Ishikawa (cell line): ENCODE measurements around the gene PKM.

Experiments used
- CREB1 ChIP-seq: IDR thresholded peaks from 2 replicates; pipeline ENCODE4 v1.6.1; 2012; ENCODE audit warnings: low read depth
- EGR1 ChIP-seq: IDR thresholded peaks from 2 replicates; pipeline ENCODE4 v1.6.1; 2012
- EP300 ChIP-seq: IDR thresholded peaks from 2 replicates; pipeline ENCODE4 v1.6.1; 2012; ENCODE audit warnings: borderline replicate concordance
- FOXM1 ChIP-seq: IDR thresholded peaks from 2 replicates; pipeline ENCODE4 v1.6.1; 2012; ENCODE audit warnings: low read depth, borderline replicate concordance
- NFIC ChIP-seq: IDR thresholded peaks from 2 replicates; pipeline ENCODE4 v1.6.1; 2012
- RAD21 ChIP-seq: IDR thresholded peaks from 2 replicates; pipeline ENCODE4 v1.6.1; 2012; ENCODE audit warnings: low read depth
- TAF1 ChIP-seq: IDR thresholded peaks from 2 replicates; pipeline ENCODE4 v1.6.1; 2012; ENCODE audit warnings: low read depth, mild to moderate bottlenecking
- TCF12 ChIP-seq: IDR thresholded peaks from 2 replicates; pipeline ENCODE4 v1.6.1; 2012; ENCODE audit warnings: low read depth
- YY1 ChIP-seq: IDR thresholded peaks from 2 replicates; pipeline ENCODE4 v1.6.1; 2012; ENCODE audit warnings: low read depth
- ZBTB7A ChIP-seq: IDR thresholded peaks from 2 replicates; pipeline ENCODE4 v1.6.1; 2012; ENCODE audit warnings: low read depth
- TF ChIP-seq, protein P1 (sequence below): IDR thresholded peaks from 2 replicates; pipeline ENCODE4 v1.6.1; 2012
- TF ChIP-seq, protein P2 (sequence below): IDR thresholded peaks from 2 replicates; pipeline ENCODE4 v1.6.1; 2012; ENCODE audit warnings: low read depth, mild to moderate bottlenecking

DNA sequence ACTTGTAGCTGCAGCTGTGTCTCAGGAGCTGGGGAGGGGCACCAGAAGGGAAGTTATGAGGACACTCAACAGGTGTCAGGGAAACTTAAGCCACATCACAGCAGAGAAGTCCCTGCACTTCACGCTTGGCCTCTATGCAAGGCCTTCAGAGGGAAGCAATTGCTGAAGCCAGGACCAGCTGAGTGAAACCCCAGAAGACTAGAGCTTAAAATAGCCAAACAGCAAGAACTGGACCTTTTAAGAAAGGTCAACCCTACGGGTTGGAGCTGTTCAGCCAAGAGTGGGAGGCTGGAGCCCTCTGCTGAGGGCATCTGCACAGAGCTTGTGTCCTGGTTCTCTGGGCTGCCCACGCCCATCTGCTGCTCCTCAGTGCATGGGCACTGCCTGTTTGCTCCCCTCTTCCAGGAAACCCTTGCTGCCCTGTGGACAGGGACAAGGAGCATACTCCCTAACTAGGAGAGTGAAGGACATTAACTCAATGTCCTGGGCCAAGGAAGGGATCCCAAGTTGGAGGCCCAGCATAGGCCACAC lies 29.5 kb downstream of the PKM start:
- no peak for TF ChIP-seq NFIC
- TF ChIP-seq CREB1: no peak
- no peak for TF ChIP-seq ZBTB7A
- TF ChIP-seq TCF12: no peak
- TF ChIP-seq, protein P1, sequence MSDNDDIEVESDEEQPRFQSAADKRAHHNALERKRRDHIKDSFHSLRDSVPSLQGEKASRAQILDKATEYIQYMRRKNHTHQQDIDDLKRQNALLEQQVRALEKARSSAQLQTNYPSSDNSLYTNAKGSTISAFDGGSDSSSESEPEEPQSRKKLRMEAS: no peak
- no peak for TF ChIP-seq RAD21
- TF ChIP-seq TAF1: no peak
- TF ChIP-seq, protein P2, sequence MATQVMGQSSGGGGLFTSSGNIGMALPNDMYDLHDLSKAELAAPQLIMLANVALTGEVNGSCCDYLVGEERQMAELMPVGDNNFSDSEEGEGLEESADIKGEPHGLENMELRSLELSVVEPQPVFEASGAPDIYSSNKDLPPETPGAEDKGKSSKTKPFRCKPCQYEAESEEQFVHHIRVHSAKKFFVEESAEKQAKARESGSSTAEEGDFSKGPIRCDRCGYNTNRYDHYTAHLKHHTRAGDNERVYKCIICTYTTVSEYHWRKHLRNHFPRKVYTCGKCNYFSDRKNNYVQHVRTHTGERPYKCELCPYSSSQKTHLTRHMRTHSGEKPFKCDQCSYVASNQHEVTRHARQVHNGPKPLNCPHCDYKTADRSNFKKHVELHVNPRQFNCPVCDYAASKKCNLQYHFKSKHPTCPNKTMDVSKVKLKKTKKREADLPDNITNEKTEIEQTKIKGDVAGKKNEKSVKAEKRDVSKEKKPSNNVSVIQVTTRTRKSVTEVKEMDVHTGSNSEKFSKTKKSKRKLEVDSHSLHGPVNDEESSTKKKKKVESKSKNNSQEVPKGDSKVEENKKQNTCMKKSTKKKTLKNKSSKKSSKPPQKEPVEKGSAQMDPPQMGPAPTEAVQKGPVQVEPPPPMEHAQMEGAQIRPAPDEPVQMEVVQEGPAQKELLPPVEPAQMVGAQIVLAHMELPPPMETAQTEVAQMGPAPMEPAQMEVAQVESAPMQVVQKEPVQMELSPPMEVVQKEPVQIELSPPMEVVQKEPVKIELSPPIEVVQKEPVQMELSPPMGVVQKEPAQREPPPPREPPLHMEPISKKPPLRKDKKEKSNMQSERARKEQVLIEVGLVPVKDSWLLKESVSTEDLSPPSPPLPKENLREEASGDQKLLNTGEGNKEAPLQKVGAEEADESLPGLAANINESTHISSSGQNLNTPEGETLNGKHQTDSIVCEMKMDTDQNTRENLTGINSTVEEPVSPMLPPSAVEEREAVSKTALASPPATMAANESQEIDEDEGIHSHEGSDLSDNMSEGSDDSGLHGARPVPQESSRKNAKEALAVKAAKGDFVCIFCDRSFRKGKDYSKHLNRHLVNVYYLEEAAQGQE: no peak
- no peak for TF ChIP-seq EGR1
- no peak for TF ChIP-seq FOXM1
- TF ChIP-seq EP300: no peak
- no peak for TF ChIP-seq YY1
